SK-N-DZ (cell line): ENCODE results near the gene KLHDC8A.

Experiments used
- DNase-seq: peaks from one replicate; pipeline ENCODE4 v3.0.0-alpha.2; 2015; ENCODE audit warnings: low spot score

The KLHDC8A gene

GRCh38 chr1:205345761-205346160 lies 11.0 kb downstream of the KLHDC8A start:
- no peak for DNase-seq

- no peak for DNase-seq
Measured at GRCh38 chr1:205344066-205344928, 12.4 kb downstream of the KLHDC8A start.

- DNase-seq, result no peak
Measured at GRCh38 chr1:205343431-205344065, 13.2 kb downstream of the KLHDC8A start.

GRCh38 chr1:205342986-205343385 lies 13.7 kb downstream of the KLHDC8A start:
- no peak for DNase-seq

- no peak for DNase-seq
Measured at GRCh38 chr1:205340676-205341075, 16.0 kb downstream of the KLHDC8A start.

GRCh38 chr1:205339717-205340116 lies 17.0 kb downstream of the KLHDC8A start:
- no peak for DNase-seq

- no peak for DNase-seq
Measured at GRCh38 chr1:205339197-205339702, 17.5 kb downstream of the KLHDC8A start.

- DNase-seq, result no peak
Measured at GRCh38 chr1:205338011-205338410, 18.7 kb downstream of the KLHDC8A start.

- no peak for DNase-seq
Measured at GRCh38 chr1:205337481-205337880, 19.2 kb downstream of the KLHDC8A start.

- DNase-seq, result peak; percentile 79
Measured at GRCh38 chr1:205335692-205336091, 21.0 kb downstream of the KLHDC8A start.

- no peak for DNase-seq
Measured at GRCh38 chr1:205332015-205332791, 24.5 kb downstream of the KLHDC8A start.

- DNase-seq, result no peak
Measured at GRCh38 chr1:205330150-205330549, 26.6 kb downstream of the KLHDC8A start.

GRCh38 chr1:205329719-205330118 lies 27.0 kb downstream of the KLHDC8A start:
- no peak for DNase-seq

- no peak for DNase-seq
Measured at GRCh38 chr1:205328476-205328875, 28.2 kb downstream of the KLHDC8A start.

- no peak for DNase-seq
Measured at GRCh38 chr1:205326812-205327466, 29.8 kb downstream of the KLHDC8A start.

- DNase-seq, result peak; percentile 71
Measured at GRCh38 chr1:205325334-205325884, 31.3 kb downstream of the KLHDC8A start.

GRCh38 chr1:205324781-205325180 lies 31.9 kb downstream of the KLHDC8A start:
- DNase-seq, result no peak

- DNase-seq, result no peak
Measured at GRCh38 chr1:205323794-205324193, 32.9 kb downstream of the KLHDC8A start.

GRCh38 chr1:205321959-205322283 lies 34.8 kb downstream of the KLHDC8A start:
- DNase-seq, result no peak

- peak; percentile 92 for DNase-seq
Measured at GRCh38 chr1:205321162-205321958, 35.4 kb downstream of the KLHDC8A start, which contains the start of gene NUAK2. TSS of gene NUAK2 (minus strand) at chr1:205321745. CDS start at chr1:205321628, 117 bp downstream.
